ENCODE measurements around the gene EPB42. TPM values are rescaled to one million over a fixed set of nuclear protein-coding genes. Genes with fewer than 3 reads are reported as not detected.

Gene EPB42
- total RNA-seq, 1 donor from 2014 or later, result not detected

- intact Hi-C loops (cut with micrococcal nuclease), result no loop called here
Observed at GRCh38 chr15:43242616-43243015, 21.8 kb upstream of the EPB42 start.

GRCh38 chr15:43241100-43241499, 20.3 kb upstream of the EPB42 start:
- intact Hi-C loops (cut with micrococcal nuclease), result no loop called here

- intact Hi-C loops (cut with micrococcal nuclease), result loop anchor here (1.0 kb wide), 1 partner anchor 9 kb away; no protein-coding TSS in a partner anchor
Observed at GRCh38 chr15:43239732-43240491, 19.1 kb upstream of the EPB42 start.

- intact Hi-C loops (cut with micrococcal nuclease), result no loop called here
Observed at GRCh38 chr15:43238671-43239131, 17.9 kb upstream of the EPB42 start.

- intact Hi-C loops (cut with micrococcal nuclease), result no loop called here
Observed at GRCh38 chr15:43237842-43238470, 17.1 kb upstream of the EPB42 start.

- intact Hi-C loops (cut with micrococcal nuclease), result no loop called here
Observed at GRCh38 chr15:43235536-43235935, 14.7 kb upstream of the EPB42 start.

GRCh38 chr15:43232289-43232874, 11.6 kb upstream of the EPB42 start:
- intact Hi-C loops (cut with micrococcal nuclease), result no loop called here

- intact Hi-C loops (cut with micrococcal nuclease), result no loop called here
Observed at GRCh38 chr15:43230640-43231115, 9.9 kb upstream of the EPB42 start.

GRCh38 chr15:43229977-43230376, 9.2 kb upstream of the EPB42 start:
- intact Hi-C loops (cut with micrococcal nuclease), result no loop called here

GRCh38 chr15:43226436-43227305, 5.9 kb upstream of the EPB42 start:
- intact Hi-C loops (cut with micrococcal nuclease), result no loop called here

- intact Hi-C loops (cut with micrococcal nuclease), result loop anchor here (1.0 kb wide), 2 partner anchors 42 to 59 kb away; no protein-coding TSS in a partner anchor
Observed at GRCh38 chr15:43225950-43226255, 5.1 kb upstream of the EPB42 start.

- intact Hi-C loops (cut with micrococcal nuclease), result loop anchor here (1.0 kb wide), 2 partner anchors 43 to 60 kb away; no protein-coding TSS in a partner anchor
Observed at GRCh38 chr15:43225201-43225949, 4.6 kb upstream of the EPB42 start.

- intact Hi-C loops (cut with micrococcal nuclease), result no loop called here
Observed at GRCh38 chr15:43221422-43221821, 604 bp upstream of the EPB42 start.

- intact Hi-C loops (cut with micrococcal nuclease), result no loop called here
Observed at GRCh38 chr15:43219929-43220928, 589 bp downstream of the EPB42 start.

GRCh38 chr15:43218908-43219706, 1.7 kb downstream of the EPB42 start:
- intact Hi-C loops (cut with micrococcal nuclease), result no loop called here

- intact Hi-C loops (cut with micrococcal nuclease), result no loop called here
Observed at GRCh38 chr15:43215961-43216360, 4.9 kb downstream of the EPB42 start.

- intact Hi-C loops (cut with micrococcal nuclease), result no loop called here
Observed at GRCh38 chr15:43214592-43215295, 6.1 kb downstream of the EPB42 start.

GRCh38 chr15:43214169-43214568, 6.6 kb downstream of the EPB42 start:
- intact Hi-C loops (cut with micrococcal nuclease), result no loop called here
